ENCODE data around the gene PFKP. TPM values are rescaled to one million over a fixed set of nuclear protein-coding genes. Genes with fewer than 3 reads are reported as not detected.

Gene PFKP
- total RNA-seq, 1 donor from 2014 or later = 52.3 TPM

DNA sequence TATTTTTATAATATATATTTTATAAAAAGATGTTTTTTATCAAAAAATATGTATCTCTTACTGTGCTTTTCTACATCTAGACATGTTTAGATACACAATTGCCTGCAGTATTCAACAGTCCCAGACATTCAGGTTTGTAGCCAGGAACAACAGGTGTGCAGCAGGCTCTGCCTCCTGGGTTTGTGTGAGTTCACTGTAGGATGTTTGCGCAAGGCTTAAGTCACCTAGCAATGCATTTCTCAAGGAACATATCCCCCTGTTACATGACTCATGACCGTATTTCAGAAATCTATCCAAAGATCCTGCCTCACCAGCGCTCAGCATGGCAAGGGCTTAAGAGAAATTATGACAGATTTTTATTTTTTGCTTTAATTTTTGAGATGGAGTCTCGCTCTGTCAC lies 63.8 kb downstream of the PFKP start:
- H3K27me3 Mint-ChIP-seq (ENCODE audit: unreplicated experiment) = peaks cover 8% of the 10 kb centered on the region
- no peak for DNase-seq (ENCODE audit: low spot score)
- TF ChIP-seq, protein P1, sequence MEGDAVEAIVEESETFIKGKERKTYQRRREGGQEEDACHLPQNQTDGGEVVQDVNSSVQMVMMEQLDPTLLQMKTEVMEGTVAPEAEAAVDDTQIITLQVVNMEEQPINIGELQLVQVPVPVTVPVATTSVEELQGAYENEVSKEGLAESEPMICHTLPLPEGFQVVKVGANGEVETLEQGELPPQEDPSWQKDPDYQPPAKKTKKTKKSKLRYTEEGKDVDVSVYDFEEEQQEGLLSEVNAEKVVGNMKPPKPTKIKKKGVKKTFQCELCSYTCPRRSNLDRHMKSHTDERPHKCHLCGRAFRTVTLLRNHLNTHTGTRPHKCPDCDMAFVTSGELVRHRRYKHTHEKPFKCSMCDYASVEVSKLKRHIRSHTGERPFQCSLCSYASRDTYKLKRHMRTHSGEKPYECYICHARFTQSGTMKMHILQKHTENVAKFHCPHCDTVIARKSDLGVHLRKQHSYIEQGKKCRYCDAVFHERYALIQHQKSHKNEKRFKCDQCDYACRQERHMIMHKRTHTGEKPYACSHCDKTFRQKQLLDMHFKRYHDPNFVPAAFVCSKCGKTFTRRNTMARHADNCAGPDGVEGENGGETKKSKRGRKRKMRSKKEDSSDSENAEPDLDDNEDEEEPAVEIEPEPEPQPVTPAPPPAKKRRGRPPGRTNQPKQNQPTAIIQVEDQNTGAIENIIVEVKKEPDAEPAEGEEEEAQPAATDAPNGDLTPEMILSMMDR (IDR thresholded peaks at IDR 0.05; ENCODE audit: unreplicated experiment) = no peak
- H3K36me3 Mint-ChIP-seq (ENCODE audit: low read depth, unreplicated experiment) = peaks cover 24% of the 10 kb centered on the region
- H3K27ac Mint-ChIP-seq (ENCODE audit: unreplicated experiment) = no peak overlapping the region
- H3K4me3 Mint-ChIP-seq (ENCODE audit: unreplicated experiment) = no peak overlapping the region
- peaks cover 9% of the 10 kb centered on the region for H3K4me1 Mint-ChIP-seq (ENCODE audit: unreplicated experiment)
- no peaks in the 10 kb centered on the region for H3K9me3 Mint-ChIP-seq (ENCODE audit: unreplicated experiment)

- H3K9me3 Mint-ChIP-seq (ENCODE audit: unreplicated experiment) = no peaks in the 10 kb centered on the region
- H3K36me3 Mint-ChIP-seq (ENCODE audit: low read depth, unreplicated experiment) = peaks cover 30% of the 10 kb centered on the region
- TF ChIP-seq, protein P1 (IDR thresholded peaks at IDR 0.05; ENCODE audit: unreplicated experiment) = no peak
- H3K27ac Mint-ChIP-seq (ENCODE audit: unreplicated experiment) = no peak overlapping the region
- H3K4me3 Mint-ChIP-seq (ENCODE audit: unreplicated experiment) = no peak overlapping the region
- peaks cover 9% of the 10 kb centered on the region for H3K4me1 Mint-ChIP-seq (ENCODE audit: unreplicated experiment)
- no peak for DNase-seq (ENCODE audit: low spot score)
- peaks cover 8% of the 10 kb centered on the region for H3K27me3 Mint-ChIP-seq (ENCODE audit: unreplicated experiment)
These were observed 65.0 kb downstream of the PFKP start for GRCh38 chr10:3132036-3133025.

- TF ChIP-seq, protein P1 (IDR thresholded peaks at IDR 0.05; ENCODE audit: unreplicated experiment) = no peak
- no peak overlapping the region for H3K4me3 Mint-ChIP-seq (ENCODE audit: unreplicated experiment)
- H3K27me3 Mint-ChIP-seq (ENCODE audit: unreplicated experiment) = peaks cover 4% of the 10 kb centered on the region
- no peaks in the 10 kb centered on the region for H3K4me1 Mint-ChIP-seq (ENCODE audit: unreplicated experiment)
- no peak for DNase-seq (ENCODE audit: low spot score)
- H3K9me3 Mint-ChIP-seq (ENCODE audit: unreplicated experiment) = no peaks in the 10 kb centered on the region
- no peak overlapping the region for H3K27ac Mint-ChIP-seq (ENCODE audit: unreplicated experiment)
- H3K36me3 Mint-ChIP-seq (ENCODE audit: low read depth, unreplicated experiment) = peaks cover 40% of the 10 kb centered on the region
These were observed 66.6 kb downstream of the PFKP start for GRCh38 chr10:3133948-3134347.

GRCh38 chr10:3135006-3135405 lies 67.7 kb downstream of the PFKP start:
- Mint-ChIP-seq H3K4me1 (ENCODE audit: unreplicated experiment) (no peaks in the 10 kb centered on the region), H3K27ac (ENCODE audit: unreplicated experiment) (no peak overlapping the region), H3K9me3 (ENCODE audit: unreplicated experiment) (no peaks in the 10 kb centered on the region), H3K36me3 (ENCODE audit: low read depth, unreplicated experiment) (peaks cover 38% of the 10 kb centered on the region), H3K4me3 (ENCODE audit: unreplicated experiment) (no peak overlapping the region), H3K27me3 (ENCODE audit: unreplicated experiment) (no peaks in the 10 kb centered on the region)
- no peak for DNase-seq (ENCODE audit: low spot score)
- TF ChIP-seq, protein P1 (IDR thresholded peaks at IDR 0.05; ENCODE audit: unreplicated experiment) = no peak

DNA sequence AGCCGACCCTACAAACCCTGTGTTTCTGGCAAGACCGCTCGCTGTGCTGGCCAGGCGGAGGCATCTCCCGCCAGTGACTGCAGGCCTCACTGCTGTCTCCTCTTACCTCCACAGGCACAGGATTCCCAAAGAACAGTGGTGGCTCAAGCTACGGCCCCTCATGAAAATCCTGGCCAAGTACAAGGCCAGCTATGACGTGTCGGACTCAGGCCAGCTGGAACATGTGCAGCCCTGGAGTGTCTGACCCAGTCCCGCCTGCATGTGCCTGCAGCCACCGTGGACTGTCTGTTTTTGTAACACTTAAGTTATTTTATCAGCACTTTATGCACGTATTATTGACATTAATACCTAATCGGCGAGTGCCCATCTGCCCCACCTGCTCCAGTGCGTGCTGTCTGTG lies 69.0 kb downstream of the PFKP start:
- no peaks in the 10 kb centered on the region for H3K27me3 Mint-ChIP-seq (ENCODE audit: unreplicated experiment)
- no peak for DNase-seq (ENCODE audit: low spot score)
- peaks cover 36% of the 10 kb centered on the region for H3K36me3 Mint-ChIP-seq (ENCODE audit: low read depth, unreplicated experiment)
- no peaks in the 10 kb centered on the region for H3K4me1 Mint-ChIP-seq (ENCODE audit: unreplicated experiment)
- H3K9me3 Mint-ChIP-seq (ENCODE audit: unreplicated experiment) = no peaks in the 10 kb centered on the region
- H3K27ac Mint-ChIP-seq (ENCODE audit: unreplicated experiment) = no peak overlapping the region
- H3K4me3 Mint-ChIP-seq (ENCODE audit: unreplicated experiment) = peak overlapping the region; percentile 42
- TF ChIP-seq, protein P1 (IDR thresholded peaks at IDR 0.05; ENCODE audit: unreplicated experiment) = no peak

All from endothelial cell (in vitro differentiated cells).